ENCODE results near the gene SMYD3.

DNA sequence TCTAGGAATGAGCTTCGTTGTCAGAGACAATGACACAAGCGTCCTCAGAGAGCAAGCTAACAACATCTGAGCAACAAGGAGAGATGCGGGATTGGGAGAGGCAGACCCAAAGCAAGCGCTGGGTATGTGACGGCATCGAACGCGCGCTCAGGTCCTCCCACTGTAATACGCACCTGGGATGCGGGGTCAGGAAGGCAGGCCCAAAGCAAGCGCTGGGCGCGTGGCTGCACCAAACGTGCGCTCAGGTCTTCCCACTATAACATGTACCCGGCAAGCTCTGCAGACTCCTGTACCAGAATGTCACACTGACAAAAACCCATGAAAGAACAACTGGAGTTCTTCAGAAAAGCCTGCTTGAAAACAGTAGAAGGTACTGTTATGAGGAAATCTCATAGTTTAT, 653.8 kb downstream of the SMYD3 start:
- TF ChIP-seq, protein P1, sequence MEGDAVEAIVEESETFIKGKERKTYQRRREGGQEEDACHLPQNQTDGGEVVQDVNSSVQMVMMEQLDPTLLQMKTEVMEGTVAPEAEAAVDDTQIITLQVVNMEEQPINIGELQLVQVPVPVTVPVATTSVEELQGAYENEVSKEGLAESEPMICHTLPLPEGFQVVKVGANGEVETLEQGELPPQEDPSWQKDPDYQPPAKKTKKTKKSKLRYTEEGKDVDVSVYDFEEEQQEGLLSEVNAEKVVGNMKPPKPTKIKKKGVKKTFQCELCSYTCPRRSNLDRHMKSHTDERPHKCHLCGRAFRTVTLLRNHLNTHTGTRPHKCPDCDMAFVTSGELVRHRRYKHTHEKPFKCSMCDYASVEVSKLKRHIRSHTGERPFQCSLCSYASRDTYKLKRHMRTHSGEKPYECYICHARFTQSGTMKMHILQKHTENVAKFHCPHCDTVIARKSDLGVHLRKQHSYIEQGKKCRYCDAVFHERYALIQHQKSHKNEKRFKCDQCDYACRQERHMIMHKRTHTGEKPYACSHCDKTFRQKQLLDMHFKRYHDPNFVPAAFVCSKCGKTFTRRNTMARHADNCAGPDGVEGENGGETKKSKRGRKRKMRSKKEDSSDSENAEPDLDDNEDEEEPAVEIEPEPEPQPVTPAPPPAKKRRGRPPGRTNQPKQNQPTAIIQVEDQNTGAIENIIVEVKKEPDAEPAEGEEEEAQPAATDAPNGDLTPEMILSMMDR (IDR thresholded peaks at IDR 0.05; ENCODE audit: low read depth, low read length, poor library complexity, severe bottlenecking) = no peak
- TF ChIP-seq EZH2phosphoT487 (IDR thresholded peaks at IDR 0.05; ENCODE audit: borderline replicate concordance, low read length) = no peak

Measured in DOHH2 (cell line).